Measurements from ENCODE around the gene TENM4.
"Not testable (repeated sequence)": the region's sequence is repeated elsewhere in the genome, so short reads cannot be mapped to it uniquely, and the experiment has no call there.

- TF ChIP-seq CTCF (IDR thresholded peaks at IDR 0.05; ENCODE audit: borderline replicate concordance, extremely low read depth, low read length, poor library complexity, severe bottlenecking); EZH2 (IDR thresholded peaks at IDR 0.05; ENCODE audit: borderline replicate concordance, low read depth, low read length, severe bottlenecking): not testable (repeated sequence)
Observed at GRCh38 chr11:78879094-78879980, 561.5 kb downstream of the TENM4 start.

Measured in DND-41 (cell line).